ENCODE measurements around the gene SPATA16. TPM values are rescaled to one million over a fixed set of nuclear protein-coding genes. Genes with fewer than 3 reads are reported as not detected.
"Not testable (repeated sequence)": the region's sequence is repeated elsewhere in the genome, so short reads cannot be mapped to it uniquely, and the experiment has no call there.

Gene SPATA16
- total RNA-seq, 2 experiments from 2014 or later, result not detected

- H3K4me1 Mint-ChIP-seq; POLR2A ChIA-PET; H3K9me3 Mint-ChIP-seq; H3K36me3 Mint-ChIP-seq (ENCODE audit: low read depth); DNase-seq; H3K27ac Mint-ChIP-seq; H3K27me3 Mint-ChIP-seq; CTCF ChIA-PET; H3K4me3 Mint-ChIP-seq: not testable (repeated sequence)
These were observed 274.2 kb downstream of the SPATA16 start for GRCh38 chr3:172866726-172867350.

GRCh38 chr3:172859041-172859440 lies 282.0 kb downstream of the SPATA16 start:
- Mint-ChIP-seq H3K27ac (no peak overlapping the region), H3K4me3 (no peak overlapping the region), H3K36me3 (ENCODE audit: low read depth) (no peaks in the 10 kb centered on the region), H3K9me3 (no peaks in the 10 kb centered on the region), H3K27me3 (peaks cover 5% of the 10 kb centered on the region), H3K4me1 (no peaks in the 10 kb centered on the region)
- ChIA-PET CTCF (no interaction called here), POLR2A (interaction anchor here (0.6 kb wide), 1 partner anchor 13 kb away, joined by 9 read pairs; no protein-coding TSS in a partner anchor)
- DNase-seq, result no peak

- Mint-ChIP-seq H3K4me1 (no peaks in the 10 kb centered on the region), H3K27me3 (peaks cover 5% of the 10 kb centered on the region), H3K36me3 (ENCODE audit: low read depth) (no peaks in the 10 kb centered on the region), H3K27ac (no peak overlapping the region), H3K4me3 (no peak overlapping the region), H3K9me3 (no peaks in the 10 kb centered on the region)
- CTCF ChIA-PET, result interaction anchor here (0.7 kb wide), 1 partner anchor 318 kb away, joined by 3 read pairs; no protein-coding TSS in a partner anchor
- POLR2A ChIA-PET, result no interaction called here
- no peak for DNase-seq
These were observed 284.0 kb downstream of the SPATA16 start for GRCh38 chr3:172856795-172857742.

- no peaks in the 10 kb centered on the region for H3K36me3 Mint-ChIP-seq (ENCODE audit: low read depth)
- no peak overlapping the region for H3K27ac Mint-ChIP-seq
- no peaks in the 10 kb centered on the region for H3K9me3 Mint-ChIP-seq
- no peak overlapping the region for H3K4me3 Mint-ChIP-seq
- ChIA-PET CTCF (no interaction called here), POLR2A (no interaction called here)
- no peak for DNase-seq
- no peaks in the 10 kb centered on the region for H3K4me1 Mint-ChIP-seq
- H3K27me3 Mint-ChIP-seq, result peaks cover 5% of the 10 kb centered on the region
These were observed 286.0 kb downstream of the SPATA16 start for GRCh38 chr3:172855037-172855436.

GRCh38 chr3:172853921-172854666 lies 286.9 kb downstream of the SPATA16 start:
- no peak overlapping the region for H3K4me3 Mint-ChIP-seq
- POLR2A ChIA-PET, result no interaction called here
- CTCF ChIA-PET, result no interaction called here
- no peak overlapping the region for H3K27ac Mint-ChIP-seq
- no peaks in the 10 kb centered on the region for H3K36me3 Mint-ChIP-seq (ENCODE audit: low read depth)
- no peaks in the 10 kb centered on the region for H3K4me1 Mint-ChIP-seq
- H3K9me3 Mint-ChIP-seq, result no peaks in the 10 kb centered on the region
- peaks cover 5% of the 10 kb centered on the region for H3K27me3 Mint-ChIP-seq
- DNase-seq, result no peak

- CTCF ChIA-PET, result no interaction called here
- no peak for DNase-seq
- Mint-ChIP-seq H3K27ac (no peak overlapping the region), H3K4me1 (no peaks in the 10 kb centered on the region), H3K9me3 (no peaks in the 10 kb centered on the region), H3K4me3 (no peak overlapping the region), H3K27me3 (peaks cover 7% of the 10 kb centered on the region), H3K36me3 (ENCODE audit: low read depth) (no peaks in the 10 kb centered on the region)
- POLR2A ChIA-PET, result no interaction called here
These were observed 288.0 kb downstream of the SPATA16 start for GRCh38 chr3:172853005-172853404.

GRCh38 chr3:172848910-172849309 lies 292.1 kb downstream of the SPATA16 start:
- Mint-ChIP-seq H3K27me3 (peaks cover 2% of the 10 kb centered on the region), H3K4me3 (no peak overlapping the region), H3K4me1 (no peaks in the 10 kb centered on the region), H3K27ac (no peak overlapping the region), H3K9me3 (no peaks in the 10 kb centered on the region), H3K36me3 (ENCODE audit: low read depth) (no peaks in the 10 kb centered on the region)
- POLR2A ChIA-PET, result no interaction called here
- CTCF ChIA-PET, result no interaction called here
- DNase-seq, result no peak

- Mint-ChIP-seq H3K4me1 (no peaks in the 10 kb centered on the region), H3K27ac (no peak overlapping the region), H3K4me3 (no peak overlapping the region), H3K36me3 (ENCODE audit: low read depth) (no peaks in the 10 kb centered on the region), H3K9me3 (no peaks in the 10 kb centered on the region), H3K27me3 (peaks cover 2% of the 10 kb centered on the region)
- POLR2A ChIA-PET, result no interaction called here
- DNase-seq, result no peak
- CTCF ChIA-PET, result no interaction called here
These were observed 293.7 kb downstream of the SPATA16 start for GRCh38 chr3:172847292-172847691.

- Mint-ChIP-seq H3K36me3 (ENCODE audit: low read depth) (no peaks in the 10 kb centered on the region), H3K4me1 (no peaks in the 10 kb centered on the region), H3K9me3 (no peaks in the 10 kb centered on the region), H3K4me3 (no peak overlapping the region), H3K27me3 (peaks cover 2% of the 10 kb centered on the region), H3K27ac (no peak overlapping the region)
- no peak for DNase-seq
- ChIA-PET POLR2A (no interaction called here), CTCF (no interaction called here)
These were observed 294.3 kb downstream of the SPATA16 start for GRCh38 chr3:172846706-172847105.

GRCh38 chr3:172846103-172846561 lies 294.9 kb downstream of the SPATA16 start:
- Mint-ChIP-seq H3K4me1 (no peaks in the 10 kb centered on the region), H3K27ac (no peak overlapping the region), H3K36me3 (ENCODE audit: low read depth) (no peaks in the 10 kb centered on the region), H3K9me3 (no peaks in the 10 kb centered on the region), H3K4me3 (no peak overlapping the region), H3K27me3 (peaks cover 3% of the 10 kb centered on the region)
- DNase-seq, result no peak
- ChIA-PET CTCF (no interaction called here), POLR2A (interaction anchor here (0.7 kb wide), 1 partner anchor 13 kb away, joined by 9 read pairs; no protein-coding TSS in a partner anchor)

GRCh38 chr3:172844428-172844827 lies 296.6 kb downstream of the SPATA16 start:
- no peak for DNase-seq
- H3K36me3 Mint-ChIP-seq (ENCODE audit: low read depth), result no peaks in the 10 kb centered on the region
- H3K4me1 Mint-ChIP-seq, result no peaks in the 10 kb centered on the region
- no peak overlapping the region for H3K27ac Mint-ChIP-seq
- H3K27me3 Mint-ChIP-seq, result peaks cover 5% of the 10 kb centered on the region
- ChIA-PET CTCF (interaction anchor here (0.6 kb wide), 1 partner anchor 86 kb away, joined by 5 read pairs; no protein-coding TSS in a partner anchor), POLR2A (no interaction called here)
- no peak overlapping the region for H3K4me3 Mint-ChIP-seq
- no peaks in the 10 kb centered on the region for H3K9me3 Mint-ChIP-seq

GRCh38 chr3:172840913-172841312 lies 300.1 kb downstream of the SPATA16 start:
- Mint-ChIP-seq H3K9me3 (no peaks in the 10 kb centered on the region), H3K27ac (no peak overlapping the region), H3K4me3 (no peak overlapping the region), H3K27me3 (peaks cover 8% of the 10 kb centered on the region), H3K36me3 (ENCODE audit: low read depth) (no peaks in the 10 kb centered on the region), H3K4me1 (no peaks in the 10 kb centered on the region)
- ChIA-PET POLR2A (no interaction called here), CTCF (interaction anchor here (0.6 kb wide), 1 partner anchor 1316 kb away, joined by 3 read pairs; no protein-coding TSS in a partner anchor)
- DNase-seq, result no peak

- CTCF ChIA-PET, result no interaction called here
- no peaks in the 10 kb centered on the region for H3K9me3 Mint-ChIP-seq
- no peak for DNase-seq
- H3K27ac Mint-ChIP-seq, result no peak overlapping the region
- POLR2A ChIA-PET, result no interaction called here
- peaks cover 10% of the 10 kb centered on the region for H3K27me3 Mint-ChIP-seq
- no peaks in the 10 kb centered on the region for H3K4me1 Mint-ChIP-seq
- no peak overlapping the region for H3K4me3 Mint-ChIP-seq
- H3K36me3 Mint-ChIP-seq (ENCODE audit: low read depth), result no peaks in the 10 kb centered on the region
These were observed 300.6 kb downstream of the SPATA16 start for GRCh38 chr3:172840463-172840862.
